Measurements from ENCODE around the gene SPEF2.

SPEF2 gene

DNA sequence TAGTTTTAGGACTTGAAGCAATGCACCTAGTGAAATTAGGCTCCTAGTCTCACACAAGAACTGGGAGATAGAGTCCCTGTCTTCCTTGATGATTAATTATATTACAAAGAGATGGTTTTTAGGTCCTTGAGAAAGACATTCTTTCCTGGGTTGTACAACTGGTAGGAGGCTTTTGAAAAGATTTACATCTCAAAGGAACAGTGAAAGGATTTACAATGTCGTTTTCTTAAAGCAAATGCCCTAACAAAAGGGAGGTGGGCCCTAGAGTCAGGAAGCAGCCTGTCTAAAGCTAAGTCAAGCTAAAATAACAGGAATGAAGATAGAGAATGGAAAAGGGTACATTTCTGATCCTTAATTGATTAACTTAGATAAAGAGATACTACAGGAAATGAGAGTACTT is 136.8 kb downstream of the SPEF2 start:
- no peak overlapping the region for H2AFZ ChIP-seq (ENCODE audit: low read depth, low read length)
- H3K4me3 ChIP-seq (ENCODE audit: low read length), result no peak overlapping the region
- no peaks in the 10 kb centered on the region for H3K27me3 ChIP-seq (ENCODE audit: insufficient read depth, low read length)
- no peaks in the 10 kb centered on the region for H3K9me3 ChIP-seq (ENCODE audit: low read length)
- peaks cover 5% of the 10 kb centered on the region for H3K4me1 ChIP-seq (ENCODE audit: insufficient read depth, low read length)
- no peaks in the 10 kb centered on the region for H3K36me3 ChIP-seq (ENCODE audit: insufficient read depth, low read length)

DNA sequence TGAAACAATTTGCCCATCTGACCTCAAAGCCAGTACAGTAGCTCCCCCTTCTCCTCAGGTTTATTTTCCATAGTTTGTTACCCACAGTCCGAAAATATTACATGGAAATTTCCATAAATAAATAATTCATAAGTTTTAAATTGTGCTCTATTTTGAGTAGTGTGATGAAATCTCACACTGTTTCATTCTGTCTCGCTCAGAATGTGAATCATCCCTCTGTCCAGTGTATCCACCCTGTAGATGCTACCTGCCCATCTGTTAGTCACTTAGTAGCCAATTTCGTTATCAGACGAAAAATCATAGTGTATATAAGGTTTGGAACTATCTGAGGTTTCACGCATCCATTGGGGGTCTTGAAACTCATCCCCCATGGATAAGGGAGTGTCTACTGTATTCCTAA is 138.3 kb downstream of the SPEF2 start:
- Histone ChIP-seq H3K27me3 (ENCODE audit: insufficient read depth, low read length) (no peaks in the 10 kb centered on the region), H3K9me3 (ENCODE audit: low read length) (no peaks in the 10 kb centered on the region), H3K4me1 (ENCODE audit: insufficient read depth, low read length) (peaks cover 5% of the 10 kb centered on the region), H3K36me3 (ENCODE audit: insufficient read depth, low read length) (no peaks in the 10 kb centered on the region), H3K4me3 (ENCODE audit: low read length) (no peak overlapping the region), H2AFZ (ENCODE audit: low read depth, low read length) (no peak overlapping the region)

DNA sequence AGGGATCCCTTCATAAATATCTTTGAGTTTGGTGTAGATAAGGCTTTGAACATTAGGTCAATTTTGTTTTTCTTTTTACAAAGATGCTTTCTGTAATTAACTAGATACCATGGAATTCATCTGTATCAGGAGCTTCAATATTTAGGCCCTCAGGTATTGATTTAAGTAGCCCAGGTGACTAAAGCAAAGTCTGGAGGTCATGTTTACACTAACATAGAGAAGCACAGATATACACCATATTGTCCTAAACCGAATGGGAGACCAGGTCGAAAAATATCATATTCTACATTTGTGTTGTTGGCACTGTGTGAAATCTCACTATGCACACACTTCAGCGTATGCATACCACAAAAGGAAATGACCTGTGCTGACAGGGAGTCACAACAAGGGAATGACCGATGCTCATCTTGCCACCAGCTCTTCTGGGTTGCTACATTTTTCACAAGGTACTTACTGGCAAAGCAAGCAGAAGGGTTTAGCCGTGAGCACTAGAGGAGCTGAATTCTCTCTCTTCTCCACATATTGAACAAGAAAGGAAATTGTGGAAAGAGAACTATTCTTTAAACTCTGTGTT is 140.6 kb downstream of the SPEF2 start:
- H3K36me3 ChIP-seq (ENCODE audit: insufficient read depth, low read length), result no peaks in the 10 kb centered on the region
- H3K4me1 ChIP-seq (ENCODE audit: insufficient read depth, low read length), result peaks cover 5% of the 10 kb centered on the region
- no peaks in the 10 kb centered on the region for H3K9me3 ChIP-seq (ENCODE audit: low read length)
- peaks cover 3% of the 10 kb centered on the region for H3K27me3 ChIP-seq (ENCODE audit: insufficient read depth, low read length)
- H3K4me3 ChIP-seq (ENCODE audit: low read length), result no peak overlapping the region
- no peak overlapping the region for H2AFZ ChIP-seq (ENCODE audit: low read depth, low read length)

DNA sequence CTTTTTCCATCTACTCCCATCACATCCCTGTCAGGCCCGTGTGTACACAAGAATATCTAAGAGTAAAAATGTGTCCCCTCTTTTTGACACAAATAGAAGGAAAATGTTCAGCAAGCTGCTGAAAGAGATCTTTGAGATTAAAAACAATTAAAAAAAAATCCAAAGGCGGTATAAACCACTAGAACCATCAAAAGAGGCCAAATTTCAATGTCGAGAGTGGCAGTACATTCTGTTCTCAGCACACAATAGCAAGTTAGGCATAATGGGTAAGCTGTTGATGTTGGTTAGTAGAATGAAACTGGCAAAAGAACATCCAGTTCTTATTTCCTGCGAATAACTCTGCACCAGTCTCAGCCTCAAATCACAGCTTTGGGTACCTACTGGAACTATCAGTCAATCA is 143.9 kb downstream of the SPEF2 start:
- H3K9me3 ChIP-seq (ENCODE audit: low read length), result no peaks in the 10 kb centered on the region
- no peak overlapping the region for H2AFZ ChIP-seq (ENCODE audit: low read depth, low read length)
- H3K36me3 ChIP-seq (ENCODE audit: insufficient read depth, low read length), result no peaks in the 10 kb centered on the region
- H3K27me3 ChIP-seq (ENCODE audit: insufficient read depth, low read length), result peaks cover 3% of the 10 kb centered on the region
- no peaks in the 10 kb centered on the region for H3K4me1 ChIP-seq (ENCODE audit: insufficient read depth, low read length)
- no peak overlapping the region for H3K4me3 ChIP-seq (ENCODE audit: low read length)

DNA sequence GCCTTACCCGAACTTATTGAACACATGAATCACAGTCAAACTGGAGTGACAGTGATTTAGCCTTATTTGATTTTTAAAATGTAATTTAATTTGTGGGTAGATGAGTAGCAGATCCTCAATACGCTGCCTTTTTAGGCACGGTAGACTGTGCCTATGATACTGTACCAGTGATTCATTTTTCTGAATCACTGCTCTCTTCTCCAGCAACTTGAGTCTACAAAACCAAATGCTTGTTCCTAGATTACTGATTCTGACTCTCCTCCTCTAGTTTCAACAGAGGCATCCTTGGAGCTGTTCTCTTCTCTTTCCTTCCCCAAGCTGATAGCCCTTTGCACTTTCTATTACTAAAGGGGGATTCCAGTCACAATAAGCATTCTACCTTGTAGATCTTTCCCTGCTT is 144.7 kb downstream of the SPEF2 start:
- Histone ChIP-seq H3K36me3 (ENCODE audit: insufficient read depth, low read length) (no peaks in the 10 kb centered on the region), H3K27me3 (ENCODE audit: insufficient read depth, low read length) (peaks cover 3% of the 10 kb centered on the region), H2AFZ (ENCODE audit: low read depth, low read length) (no peak overlapping the region), H3K4me1 (ENCODE audit: insufficient read depth, low read length) (no peaks in the 10 kb centered on the region), H3K9me3 (ENCODE audit: low read length) (no peaks in the 10 kb centered on the region), H3K4me3 (ENCODE audit: low read length) (no peak overlapping the region)

DNA sequence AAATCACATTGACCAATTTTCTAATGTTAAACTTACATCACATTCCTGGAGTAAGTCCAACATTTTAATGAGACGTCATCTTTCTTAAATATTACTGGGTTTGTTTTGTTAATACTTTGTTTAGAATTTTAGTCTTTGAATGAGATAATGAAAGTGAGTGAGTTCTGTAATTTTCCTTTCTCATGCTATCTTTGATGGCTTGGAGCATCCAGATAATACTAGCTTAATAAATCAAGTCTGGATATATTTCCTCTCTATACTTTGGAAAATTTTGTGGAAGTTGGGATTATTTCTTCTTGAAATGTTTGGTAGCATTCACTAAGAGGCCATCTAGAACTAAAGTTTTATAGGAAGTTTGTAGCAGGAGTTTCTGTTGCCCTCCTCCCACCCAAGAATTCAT is 148.3 kb downstream of the SPEF2 start:
- Histone ChIP-seq H3K36me3 (ENCODE audit: insufficient read depth, low read length) (no peaks in the 10 kb centered on the region), H3K4me3 (ENCODE audit: low read length) (no peak overlapping the region), H3K9me3 (ENCODE audit: low read length) (no peaks in the 10 kb centered on the region), H2AFZ (ENCODE audit: low read depth, low read length) (no peak overlapping the region), H3K27me3 (ENCODE audit: insufficient read depth, low read length) (peaks cover 3% of the 10 kb centered on the region), H3K4me1 (ENCODE audit: insufficient read depth, low read length) (peaks cover 6% of the 10 kb centered on the region)

DNA sequence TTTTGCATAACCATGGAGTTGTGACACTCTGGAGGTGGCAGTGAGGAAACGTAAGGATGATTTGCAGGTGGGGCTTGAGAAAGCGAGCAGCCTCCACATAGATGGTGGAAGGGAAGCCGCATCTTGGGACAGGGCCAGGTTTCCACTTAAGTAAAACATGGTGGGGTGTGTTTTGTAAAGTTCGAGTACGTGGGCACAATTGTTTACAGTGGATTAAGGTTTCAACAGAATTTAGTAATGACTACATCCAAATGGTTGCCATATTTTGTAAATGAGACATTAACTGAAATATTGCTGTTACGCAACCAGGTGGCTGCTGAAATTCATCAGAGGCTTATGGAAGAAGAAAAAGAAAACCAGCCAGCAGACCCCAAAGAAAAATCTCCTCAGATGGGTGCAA is 153.6 kb downstream of the SPEF2 start:
- H3K4me1 ChIP-seq (ENCODE audit: insufficient read depth, low read length), result peaks cover 6% of the 10 kb centered on the region
- H3K27me3 ChIP-seq (ENCODE audit: insufficient read depth, low read length), result no peaks in the 10 kb centered on the region

DNA sequence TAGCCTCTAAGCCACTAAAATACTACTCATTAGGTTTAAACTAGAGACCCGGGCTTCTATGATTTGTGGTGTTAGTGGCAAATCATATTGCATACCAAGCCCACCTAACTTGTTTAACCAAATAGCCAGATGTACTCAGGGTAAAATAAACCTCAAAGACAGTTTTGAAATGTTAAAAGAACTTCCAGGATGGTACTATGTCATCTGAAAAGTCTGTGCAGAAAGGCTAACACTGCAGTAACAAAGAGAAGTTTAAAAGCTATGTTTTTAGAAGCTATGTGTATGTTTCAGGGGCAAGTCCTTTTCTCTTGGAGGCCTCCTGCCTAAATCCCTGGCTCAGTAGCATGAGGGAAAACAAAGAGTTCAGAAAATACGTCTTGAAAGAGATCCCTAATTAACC is 154.2 kb downstream of the SPEF2 start:
- no peak overlapping the region for H3K4me3 ChIP-seq (ENCODE audit: low read length)
- no peaks in the 10 kb centered on the region for H3K9me3 ChIP-seq (ENCODE audit: low read length)
- H3K36me3 ChIP-seq (ENCODE audit: insufficient read depth, low read length), result no peaks in the 10 kb centered on the region
- no peak overlapping the region for H2AFZ ChIP-seq (ENCODE audit: low read depth, low read length)
- H3K27me3 ChIP-seq (ENCODE audit: insufficient read depth, low read length), result no peaks in the 10 kb centered on the region
- H3K4me1 ChIP-seq (ENCODE audit: insufficient read depth, low read length), result peaks cover 6% of the 10 kb centered on the region

More for the DNA sequence above, 153.6 kb downstream of the SPEF2 start:
- Histone ChIP-seq H2AFZ (ENCODE audit: low read depth, low read length) (no peak overlapping the region), H3K9me3 (ENCODE audit: low read length) (no peaks in the 10 kb centered on the region), H3K4me3 (ENCODE audit: low read length) (no peak overlapping the region), H3K36me3 (ENCODE audit: insufficient read depth, low read length) (no peaks in the 10 kb centered on the region)

DNA sequence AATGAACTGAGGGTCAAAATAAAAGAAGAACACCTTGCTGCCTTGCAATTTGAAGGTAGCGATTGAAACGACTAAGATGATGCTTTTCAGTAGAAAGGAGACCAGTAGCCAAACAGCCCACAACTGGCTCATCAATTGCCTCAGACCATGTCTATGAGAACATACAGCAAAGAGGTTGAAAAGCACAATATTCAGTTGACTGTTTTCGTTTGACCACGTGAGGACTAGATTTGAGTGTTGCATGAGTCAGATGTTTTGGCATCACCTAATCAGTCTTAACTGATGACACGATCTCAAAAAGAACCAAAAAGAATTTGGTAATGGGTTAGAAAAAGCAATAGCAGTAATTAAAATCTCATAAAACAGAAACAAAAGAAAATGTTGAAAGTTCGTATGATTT is 156.3 kb downstream of the SPEF2 start:
- Histone ChIP-seq H3K4me1 (ENCODE audit: insufficient read depth, low read length) (peaks cover 6% of the 10 kb centered on the region), H3K36me3 (ENCODE audit: insufficient read depth, low read length) (no peaks in the 10 kb centered on the region), H3K9me3 (ENCODE audit: low read length) (no peaks in the 10 kb centered on the region), H2AFZ (ENCODE audit: low read depth, low read length) (no peak overlapping the region), H3K4me3 (ENCODE audit: low read length) (no peak overlapping the region), H3K27me3 (ENCODE audit: insufficient read depth, low read length) (no peaks in the 10 kb centered on the region)

DNA sequence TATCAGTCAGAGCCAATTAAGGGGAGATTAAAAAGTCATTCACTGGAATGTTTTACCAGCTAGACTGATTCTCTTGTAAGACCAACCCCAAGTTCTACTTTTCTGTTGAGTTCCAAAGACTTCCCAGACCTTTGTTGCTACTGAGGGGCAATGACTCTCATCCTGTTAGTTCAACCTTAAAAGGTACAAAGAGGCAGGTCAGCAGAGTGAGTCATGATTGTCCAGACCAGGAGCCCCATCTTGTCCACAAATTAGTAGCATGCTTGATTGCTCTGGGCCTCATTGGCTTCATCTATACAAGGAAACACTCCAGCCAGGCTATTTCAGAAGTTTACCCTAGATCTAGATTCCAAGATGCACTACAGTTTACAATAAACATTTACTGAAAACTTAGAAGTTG is 159.1 kb downstream of the SPEF2 start:
- Histone ChIP-seq H3K9me3 (ENCODE audit: low read length) (no peaks in the 10 kb centered on the region), H3K36me3 (ENCODE audit: insufficient read depth, low read length) (no peaks in the 10 kb centered on the region), H3K4me3 (ENCODE audit: low read length) (no peak overlapping the region), H3K4me1 (ENCODE audit: insufficient read depth, low read length) (no peaks in the 10 kb centered on the region), H2AFZ (ENCODE audit: low read depth, low read length) (no peak overlapping the region), H3K27me3 (ENCODE audit: insufficient read depth, low read length) (no peaks in the 10 kb centered on the region)

DNA sequence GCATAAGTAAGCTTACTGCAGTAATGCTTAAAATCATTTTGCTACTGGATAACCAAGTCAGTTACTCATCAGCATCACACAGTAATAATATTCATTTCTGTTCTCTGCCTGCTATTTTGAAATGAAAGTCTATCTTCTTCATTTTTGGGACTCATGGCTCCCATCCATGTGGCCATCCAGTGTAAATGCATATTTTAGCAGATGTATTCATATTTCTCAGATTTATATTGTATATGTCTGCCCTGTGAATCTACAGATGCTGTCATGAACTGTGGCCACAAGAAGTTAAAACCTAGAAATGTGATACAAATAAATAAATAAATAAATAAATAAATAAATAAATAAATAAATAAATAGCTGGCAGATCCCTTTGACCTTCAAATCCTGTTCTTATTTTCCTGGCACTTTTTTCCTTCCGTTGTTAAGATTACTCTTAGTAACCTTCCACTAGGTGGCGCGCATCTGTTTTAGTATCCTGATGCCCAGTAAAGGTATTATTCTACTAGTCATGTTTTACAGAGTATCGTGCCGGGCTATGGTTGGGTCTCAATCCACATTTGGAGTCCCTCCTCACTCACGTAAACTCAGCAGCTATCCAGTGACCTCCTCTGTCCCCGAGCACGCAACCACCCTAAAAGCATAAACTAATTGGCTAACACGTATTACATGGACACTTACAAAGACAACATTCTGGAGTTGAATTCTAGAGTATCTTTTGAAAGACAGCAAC is 159.9 kb downstream of the SPEF2 start:
- no peaks in the 10 kb centered on the region for H3K4me1 ChIP-seq (ENCODE audit: insufficient read depth, low read length)
- H3K36me3 ChIP-seq (ENCODE audit: insufficient read depth, low read length), result no peaks in the 10 kb centered on the region
- H3K9me3 ChIP-seq (ENCODE audit: low read length), result no peaks in the 10 kb centered on the region
- H3K27me3 ChIP-seq (ENCODE audit: insufficient read depth, low read length), result no peaks in the 10 kb centered on the region
- no peak overlapping the region for H2AFZ ChIP-seq (ENCODE audit: low read depth, low read length)
- no peak overlapping the region for H3K4me3 ChIP-seq (ENCODE audit: low read length)

DNA sequence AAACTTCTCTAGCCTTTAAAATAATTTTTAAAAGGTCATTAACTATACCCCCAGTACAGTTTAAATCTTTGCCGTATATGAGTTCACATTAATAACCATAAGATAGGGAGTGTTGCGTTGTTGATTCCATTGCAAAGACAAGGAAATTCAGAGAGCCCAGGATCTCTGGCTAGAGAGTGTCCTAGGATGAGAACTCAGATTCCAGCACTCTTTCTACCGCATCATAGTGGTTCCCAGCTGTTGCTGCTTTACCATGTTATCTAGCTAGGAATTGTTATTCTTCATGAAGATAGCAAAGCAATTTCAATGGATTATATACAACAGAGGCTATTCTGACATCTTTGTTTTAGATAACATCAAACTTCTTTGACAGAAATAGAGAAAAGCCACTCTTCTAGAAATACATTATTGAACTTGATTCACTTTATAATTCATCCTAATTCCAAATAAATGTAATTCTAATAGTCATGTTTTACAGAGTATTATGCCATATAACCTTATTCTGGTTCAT is 160.7 kb downstream of the SPEF2 start:
- no peaks in the 10 kb centered on the region for H3K36me3 ChIP-seq (ENCODE audit: insufficient read depth, low read length)
- no peak overlapping the region for H2AFZ ChIP-seq (ENCODE audit: low read depth, low read length)
- no peaks in the 10 kb centered on the region for H3K4me1 ChIP-seq (ENCODE audit: insufficient read depth, low read length)
- no peak overlapping the region for H3K4me3 ChIP-seq (ENCODE audit: low read length)
- H3K9me3 ChIP-seq (ENCODE audit: low read length), result no peaks in the 10 kb centered on the region
- H3K27me3 ChIP-seq (ENCODE audit: insufficient read depth, low read length), result no peaks in the 10 kb centered on the region

DNA sequence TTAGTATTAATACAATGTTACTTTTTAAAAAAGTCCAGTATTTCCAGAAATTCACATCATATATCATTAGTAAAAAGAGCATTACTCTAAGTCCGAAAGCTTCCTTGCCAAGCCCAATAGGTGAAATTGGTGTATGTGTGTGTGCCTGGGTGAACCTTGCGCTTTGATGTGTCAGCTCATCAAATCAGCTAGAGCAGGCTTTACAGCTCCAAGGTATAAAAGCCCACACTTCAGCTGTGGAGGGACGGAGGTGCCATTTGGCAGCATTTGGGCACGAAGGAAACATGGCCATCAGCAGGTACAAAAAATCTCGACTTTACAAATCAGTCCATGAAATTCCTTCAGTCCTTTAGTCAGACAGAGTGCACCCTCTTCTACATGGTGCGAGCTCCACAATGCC is 162.6 kb downstream of the SPEF2 start:
- H2AFZ ChIP-seq (ENCODE audit: low read depth, low read length), result no peak overlapping the region
- H3K36me3 ChIP-seq (ENCODE audit: insufficient read depth, low read length), result no peaks in the 10 kb centered on the region
- H3K4me1 ChIP-seq (ENCODE audit: insufficient read depth, low read length), result no peaks in the 10 kb centered on the region
- no peak overlapping the region for H3K4me3 ChIP-seq (ENCODE audit: low read length)
- H3K27me3 ChIP-seq (ENCODE audit: insufficient read depth, low read length), result no peaks in the 10 kb centered on the region
- no peaks in the 10 kb centered on the region for H3K9me3 ChIP-seq (ENCODE audit: low read length)

Measured in neuron (in vitro differentiated cells).